Large intestine (tissue), 3 donors: ENCODE data around the gene RAD21L1. TPM values are rescaled to one million over a fixed set of nuclear protein-coding genes. Genes with fewer than 3 reads are reported as not detected.

ENCODE experiments used
- DNase-seq, 2 donors: peaks; one replicate each; pipeline versions ENCODE4 v3.0.0 to v3.0.0-alpha.2; 2013
- H3K27ac ChIP-seq: one replicate; pipeline ENCODE4 v1.5.1; 2013; ENCODE audit warnings: low read length
- H3K27me3 ChIP-seq: 2 replicates; pipeline ENCODE4 v1.6.1; 2013; ENCODE audit warnings: low read length; ENCODE audit not compliant: control insufficient read depth, insufficient read depth
- H3K36me3 ChIP-seq: 2 replicates; pipeline ENCODE4 v1.6.1; 2013; ENCODE audit warnings: low read length; ENCODE audit not compliant: control insufficient read depth, insufficient read depth
- H3K4me1 ChIP-seq: one replicate; pipeline ENCODE4 v1.6.1; 2013; ENCODE audit warnings: low read length; ENCODE audit not compliant: control insufficient read depth, insufficient read depth
- H3K4me3 ChIP-seq: one replicate; pipeline ENCODE4 v1.5.1; 2013; ENCODE audit warnings: low read length
- H3K9me3 ChIP-seq: one replicate; pipeline ENCODE4 v1.6.1; 2013; ENCODE audit warnings: mild to moderate bottlenecking, low read depth, low read length, moderate library complexity; ENCODE audit not compliant: control insufficient read depth
- WGBS: methylation state at CpG from one replicate; pipeline ENCODE4 v1.1.5; 2013; ENCODE audit warnings: low lambda C conversion rate; ENCODE audit not compliant: insufficient coverage; 5-methylcytosine and 5-hydroxymethylcytosine counted together
- polyA plus RNA-seq: library from polyadenylated mRNA; unstranded; fragments of 120-200 nt; gene quantifications from one replicate; pipeline ENCODE4 v1.2.1, GENCODE V29; 2013

The RAD21L1 gene
- polyA plus RNA-seq, 1 donor, result not detected

DNA sequence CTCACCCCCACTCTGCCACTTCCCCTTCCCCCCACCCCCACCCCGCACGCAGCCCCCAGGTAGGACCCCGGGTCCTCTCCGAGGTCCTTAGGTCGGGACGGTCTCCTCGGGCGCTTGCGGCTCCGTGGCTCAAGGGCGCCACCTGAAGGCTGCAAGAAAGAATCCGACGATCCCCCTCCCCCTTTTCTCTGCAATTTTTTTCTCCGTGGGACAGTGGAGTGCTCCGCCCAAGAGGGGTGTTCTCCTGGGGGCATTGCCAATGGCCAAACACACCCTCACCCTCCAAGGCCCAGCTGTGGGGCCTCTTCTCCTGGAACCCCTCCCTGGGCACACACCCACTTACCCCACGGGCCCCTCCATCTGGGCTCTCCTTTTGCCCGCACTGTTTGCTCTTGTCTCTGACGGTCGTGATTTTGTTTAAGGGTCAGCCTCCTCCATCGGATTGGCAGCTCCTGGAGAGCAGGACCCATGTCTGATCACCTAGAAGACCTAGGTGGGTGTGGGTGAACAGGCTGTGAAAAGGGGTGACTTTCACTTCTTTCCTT lies 40.0 kb upstream of the RAD21L1 start:
- Histone ChIP-seq H3K4me1 (peaks cover 34% of the 10 kb centered on the region), H3K27me3 (peaks cover 14% of the 10 kb centered on the region), H3K4me3 (peak overlapping the region; percentile 52), H3K27ac (peak overlapping the region; percentile 53), H3K9me3 (peaks cover 5% of the 10 kb centered on the region), H3K36me3 (peaks cover 2% of the 10 kb centered on the region)
- peak; percentile 50 to 71 for DNase-seq
- WGBS, result no CpG with 5 or more reads among the region's 20 CpGs

DNA sequence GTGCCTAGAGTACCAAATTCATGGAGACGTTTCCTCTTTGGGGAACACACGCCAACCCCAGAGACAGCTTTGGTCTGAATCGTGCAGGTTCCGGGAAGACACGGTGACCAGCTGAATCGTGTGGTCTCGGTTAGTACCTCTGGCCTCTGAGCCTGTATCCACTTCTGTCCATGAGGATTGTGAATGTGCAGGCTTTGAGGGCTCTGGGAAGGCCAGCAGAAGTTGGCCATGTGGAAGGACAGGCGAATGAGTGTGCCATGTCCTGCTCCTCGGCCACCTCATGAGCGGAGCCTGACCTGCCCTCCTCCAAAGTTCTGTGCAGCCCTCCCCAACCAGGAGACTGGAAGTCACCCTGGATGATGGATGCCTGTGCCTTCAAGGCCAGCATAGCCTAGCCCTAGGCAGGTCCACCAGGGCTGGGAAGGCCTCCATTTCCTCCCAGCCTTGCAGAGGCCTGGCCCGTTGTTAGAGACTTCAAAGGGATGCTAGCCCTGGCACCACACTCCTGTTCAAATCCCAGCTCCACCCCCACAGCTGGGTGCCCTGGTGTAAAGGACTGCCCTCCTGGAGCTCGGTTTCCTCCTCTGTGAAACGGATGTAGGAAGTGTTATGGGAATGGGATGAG lies 39.4 kb upstream of the RAD21L1 start:
- Histone ChIP-seq H3K4me3 (peak overlapping the region; percentile 52), H3K4me1 (peaks cover 34% of the 10 kb centered on the region), H3K36me3 (peaks cover 3% of the 10 kb centered on the region), H3K9me3 (peaks cover 5% of the 10 kb centered on the region), H3K27ac (peak overlapping the region; percentile 53), H3K27me3 (peaks cover 14% of the 10 kb centered on the region)
- peak in 1 of 2 donors; percentile 37 for DNase-seq
- WGBS, result no CpG with 5 or more reads among the region's 13 CpGs

DNA sequence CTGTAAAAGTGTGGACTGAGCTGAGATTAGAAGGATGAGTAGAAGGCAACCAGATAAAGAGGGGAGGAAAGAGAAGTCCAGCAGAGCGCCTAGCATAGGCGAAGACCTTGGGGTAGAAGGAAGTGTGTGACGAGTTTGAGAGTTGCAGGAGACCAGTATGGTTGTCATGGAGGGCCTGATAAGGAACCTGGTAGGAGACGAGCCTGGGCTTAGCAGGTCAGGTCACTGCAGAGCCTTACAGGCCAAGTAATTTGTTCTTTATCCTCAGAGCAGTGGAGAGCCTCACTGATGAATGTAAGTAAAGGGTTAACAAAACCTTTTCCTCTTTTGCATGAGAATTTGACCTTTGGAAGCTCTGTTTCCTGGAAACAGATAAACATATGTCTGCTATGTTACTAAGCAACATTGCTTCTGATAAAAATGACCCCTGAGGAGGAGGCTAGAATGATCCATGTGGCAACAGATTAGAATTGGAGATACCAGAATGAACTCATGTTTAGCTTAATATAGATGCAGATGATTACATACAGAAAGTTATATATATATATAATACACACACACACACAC lies 38.2 kb upstream of the RAD21L1 start:
- WGBS, result no CpG with 5 or more reads among the region's 4 CpGs
- Histone ChIP-seq H3K4me1 (peaks cover 34% of the 10 kb centered on the region), H3K4me3 (no peak overlapping the region), H3K36me3 (peaks cover 3% of the 10 kb centered on the region), H3K27ac (peak overlapping the region; percentile 53), H3K9me3 (peaks cover 5% of the 10 kb centered on the region), H3K27me3 (peaks cover 14% of the 10 kb centered on the region)
- DNase-seq, result peak; percentile 72 to 92

DNA sequence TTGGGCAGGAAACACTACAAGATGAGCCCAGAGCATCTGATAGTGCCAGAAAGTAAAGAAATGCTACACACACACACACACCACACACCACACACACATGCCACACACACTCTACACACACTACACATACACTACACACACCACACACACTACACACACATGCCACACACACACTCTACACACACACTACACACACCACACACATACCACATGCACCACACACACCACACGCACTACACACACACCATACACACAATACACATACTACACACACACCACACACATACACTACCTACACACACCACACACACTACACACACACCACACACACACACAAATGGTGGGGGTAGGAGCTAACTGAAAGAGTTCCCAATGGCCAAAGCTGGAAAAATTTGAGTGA lies 37.5 kb upstream of the RAD21L1 start:
- WGBS, result no CpG with 5 or more reads among the region's 1 CpG

DNA sequence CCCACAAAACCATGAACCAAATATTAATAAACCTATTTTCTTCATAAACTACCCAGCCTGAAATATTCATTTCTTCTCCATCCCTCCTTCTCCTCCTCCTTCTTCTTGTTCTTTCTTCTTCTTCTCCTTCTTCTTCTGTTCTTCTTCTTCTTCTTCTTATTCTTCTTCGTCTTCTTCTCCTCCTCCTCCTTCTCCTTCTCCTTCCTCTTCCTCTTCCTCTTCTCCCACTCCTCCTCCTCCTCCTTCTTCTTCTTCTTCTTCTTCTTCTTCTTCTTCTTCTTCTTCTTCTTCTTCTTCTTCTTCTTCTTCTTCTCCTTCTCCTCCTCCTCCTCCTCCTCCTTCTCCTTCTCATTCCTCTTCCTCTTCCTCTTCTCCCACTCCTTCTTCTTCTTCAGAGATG lies 36.0 kb upstream of the RAD21L1 start:
- Histone ChIP-seq H3K36me3 (peaks cover 3% of the 10 kb centered on the region), H3K4me1 (peaks cover 27% of the 10 kb centered on the region), H3K27ac (no peak overlapping the region), H3K4me3 (no peak overlapping the region), H3K27me3 (peaks cover 3% of the 10 kb centered on the region), H3K9me3 (peaks cover 5% of the 10 kb centered on the region)
- 79% methylated on average over 1 of the region's 1 CpG for WGBS
- no peak for DNase-seq

More for the DNA sequence above, 37.5 kb upstream of the RAD21L1 start:
- Histone ChIP-seq H3K4me3 (no peak overlapping the region), H3K9me3 (peaks cover 5% of the 10 kb centered on the region), H3K36me3 (peaks cover 3% of the 10 kb centered on the region), H3K27ac (peak overlapping the region; percentile 53), H3K27me3 (peaks cover 14% of the 10 kb centered on the region), H3K4me1 (peaks cover 34% of the 10 kb centered on the region)
- DNase-seq, result no peak

DNA sequence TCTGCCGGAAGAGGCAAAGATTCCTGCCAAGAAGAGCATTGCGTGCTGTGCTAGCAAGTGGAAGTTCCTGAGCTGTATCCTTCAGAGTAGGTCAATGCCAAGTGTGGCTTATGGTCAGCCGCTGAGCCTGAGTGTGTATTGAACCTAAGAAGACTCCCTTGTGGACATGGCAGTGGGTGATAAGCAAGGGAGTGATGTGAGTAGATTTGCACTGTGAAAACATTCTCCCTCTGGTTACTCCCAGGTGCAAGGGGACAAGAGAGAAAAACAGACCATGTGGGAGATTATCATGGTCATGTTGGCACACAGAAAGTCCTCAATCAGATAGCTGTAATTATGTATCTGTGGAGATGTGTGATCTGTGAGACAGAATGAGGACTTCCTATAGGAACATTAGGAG lies 35.0 kb upstream of the RAD21L1 start:
- H3K27me3 ChIP-seq, result peaks cover 3% of the 10 kb centered on the region
- no peak for DNase-seq
- no peak overlapping the region for H3K27ac ChIP-seq
- no CpG with 5 or more reads among the region's 3 CpGs for WGBS
- peaks cover 5% of the 10 kb centered on the region for H3K9me3 ChIP-seq
- H3K4me1 ChIP-seq, result peaks cover 35% of the 10 kb centered on the region
- H3K4me3 ChIP-seq, result no peak overlapping the region
- H3K36me3 ChIP-seq, result peaks cover 3% of the 10 kb centered on the region

DNA sequence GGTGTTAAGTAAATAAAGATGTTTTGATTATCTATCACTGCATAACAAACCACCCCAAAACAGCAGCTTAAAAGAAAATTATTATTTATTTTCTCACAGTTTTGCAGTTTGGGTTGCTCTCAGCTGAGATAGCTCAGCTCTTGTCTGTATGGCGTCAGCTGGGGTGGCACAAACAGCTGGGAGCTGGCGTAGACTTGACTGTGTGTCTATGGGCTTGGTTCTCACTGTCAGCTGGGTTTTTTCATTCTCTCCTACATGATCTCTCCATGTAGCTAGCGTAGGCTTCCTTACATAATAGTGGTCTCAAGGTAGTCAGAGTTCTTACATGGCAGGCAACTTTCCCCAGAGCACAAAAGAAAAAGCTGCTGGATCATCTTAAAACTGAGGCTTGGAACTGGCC lies 34.5 kb upstream of the RAD21L1 start:
- Histone ChIP-seq H3K4me1 (peaks cover 31% of the 10 kb centered on the region), H3K27me3 (no peaks in the 10 kb centered on the region), H3K36me3 (peaks cover 3% of the 10 kb centered on the region), H3K27ac (no peak overlapping the region), H3K9me3 (peaks cover 5% of the 10 kb centered on the region), H3K4me3 (no peak overlapping the region)
- no CpG with 5 or more reads among the region's 3 CpGs for WGBS
- no peak for DNase-seq

DNA sequence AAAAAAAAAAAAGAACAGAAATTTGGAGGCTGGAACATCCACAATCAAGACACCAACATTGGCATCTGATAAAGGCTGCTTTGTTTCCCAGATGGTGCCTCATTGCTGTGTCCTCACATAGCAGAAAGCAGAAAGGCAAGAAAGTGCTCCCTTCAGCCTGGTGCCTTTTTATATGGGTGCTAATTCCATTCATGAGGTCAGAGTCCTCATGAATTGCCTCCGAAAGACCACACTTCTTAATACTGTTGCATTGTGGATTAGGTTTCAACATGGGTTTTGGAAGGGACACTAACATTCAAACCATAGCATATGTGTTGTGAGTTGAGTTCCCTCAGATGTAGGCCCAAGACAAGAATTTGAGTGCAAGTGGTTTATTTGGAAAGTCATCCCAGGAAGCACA lies 30.6 kb upstream of the RAD21L1 start:
- H3K27ac ChIP-seq, result peak overlapping the region; percentile 18
- no peaks in the 10 kb centered on the region for H3K27me3 ChIP-seq
- no peak overlapping the region for H3K4me3 ChIP-seq
- peak in 1 of 2 donors; percentile 65 for DNase-seq
- peaks cover 12% of the 10 kb centered on the region for H3K4me1 ChIP-seq
- WGBS, result no CpG with 5 or more reads among the region's 1 CpG
- H3K36me3 ChIP-seq, result peaks cover 3% of the 10 kb centered on the region
- no peaks in the 10 kb centered on the region for H3K9me3 ChIP-seq

DNA sequence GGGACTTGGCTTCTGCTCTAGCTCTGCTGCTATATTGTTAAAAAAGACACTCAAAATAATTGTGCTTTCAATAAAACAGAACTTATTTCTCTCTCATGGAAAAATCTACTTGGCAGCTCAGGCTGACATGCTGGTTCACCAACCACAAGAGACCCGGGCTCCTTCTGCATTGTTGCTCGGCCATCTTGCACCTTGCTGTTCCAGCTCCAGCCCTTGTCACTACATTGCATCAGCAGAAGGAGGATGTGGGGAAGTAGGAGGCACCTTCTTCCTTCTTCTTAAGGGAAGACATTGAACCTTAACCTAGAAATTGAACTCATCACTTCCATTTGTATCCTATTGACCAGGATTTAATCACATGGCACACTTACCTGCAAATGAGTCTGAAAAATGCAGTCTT lies 29.2 kb upstream of the RAD21L1 start:
- Histone ChIP-seq H3K36me3 (no peaks in the 10 kb centered on the region), H3K4me3 (no peak overlapping the region), H3K27me3 (no peaks in the 10 kb centered on the region), H3K4me1 (peaks cover 12% of the 10 kb centered on the region), H3K27ac (no peak overlapping the region), H3K9me3 (no peaks in the 10 kb centered on the region)
- WGBS, result no CpG with 5 or more reads among the region's 2 CpGs
- no peak for DNase-seq

DNA sequence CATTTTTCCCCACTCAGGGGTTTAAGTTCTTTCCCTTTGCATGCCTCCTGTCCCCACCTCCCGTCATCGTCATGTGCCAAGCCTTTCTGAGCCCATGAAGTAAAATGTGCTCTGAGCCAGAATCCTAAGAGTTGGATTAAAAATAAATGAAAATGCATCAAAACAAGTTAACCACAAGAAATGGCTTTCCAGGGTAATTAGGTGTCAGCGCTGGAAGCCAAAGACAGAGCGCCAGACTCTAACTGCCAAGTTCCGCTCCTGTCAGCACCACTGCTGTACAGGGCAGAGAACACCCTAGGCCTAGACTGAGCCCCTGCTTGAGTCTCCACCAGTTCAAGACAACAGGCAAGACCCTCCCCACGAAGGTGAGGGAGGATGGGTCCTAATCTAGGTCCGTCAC lies 28.0 kb upstream of the RAD21L1 start:
- Histone ChIP-seq H3K27me3 (no peaks in the 10 kb centered on the region), H3K4me3 (no peak overlapping the region), H3K36me3 (no peaks in the 10 kb centered on the region), H3K27ac (no peak overlapping the region), H3K4me1 (peaks cover 12% of the 10 kb centered on the region), H3K9me3 (no peaks in the 10 kb centered on the region)
- 100% methylated on average over 2 of the region's 7 CpGs for whole genome bisulfite sequencing
- no peak for DNase-seq
